SU-DHL-6 (cell line): ENCODE results near the gene NNMT.

Experiments
- H2AFZ ChIP-seq: fragments of 200-600 bp; sonication (generic); 2 replicates; pipeline ENCODE4 v1.6.1; 2014; ENCODE audit warnings: low read depth, mild to moderate bottlenecking, moderate library complexity, mixed read lengths, antibody characterized with exemption, low read length; ENCODE audit not compliant: severe bottlenecking
- H3F3A ChIP-seq: fragments of 200-600 bp; shearing (Covaris generic); 2 replicates; pipeline ENCODE4 v1.6.0; 2016; ENCODE audit warnings: antibody characterized with exemption, mild to moderate bottlenecking; ENCODE audit not compliant: insufficient read depth
- H3K27ac ChIP-seq: fragments of 200-600 bp; sonication (generic); 2 replicates; pipeline ENCODE4 v1.5.1; 2016; ENCODE audit warnings: low read depth, mild to moderate bottlenecking, low read length, moderate library complexity, mixed read lengths
- H3K27me3 ChIP-seq: fragments of 200-600 bp; sonication (generic), shearing (Covaris generic); 2 replicates; pipeline ENCODE4 v1.6.0; 2014; ENCODE audit warnings: mild to moderate bottlenecking, low read length
- H3K36me3 ChIP-seq: fragments of 200-600 bp; sonication (generic); 2 replicates; pipeline ENCODE4 v1.6.1; 2014; ENCODE audit warnings: mild to moderate bottlenecking, low read length, mixed read lengths
- H3K4me2 ChIP-seq: fragments of 300-600, 200-600 bp; shearing (Covaris generic), sonication (generic); 2 replicates; pipeline ENCODE4 v1.6.0; 2014; ENCODE audit warnings: low read length, low read depth, mild to moderate bottlenecking; ENCODE audit not compliant: poor library complexity, severe bottlenecking
- H3K4me3 ChIP-seq: fragments of 200-600 bp; sonication (generic); 2 replicates; pipeline ENCODE4 v1.5.1; 2014; ENCODE audit warnings: antibody characterized with exemption, low read length, mild to moderate bottlenecking, mixed read lengths; ENCODE audit not compliant: insufficient read depth, poor library complexity, severe bottlenecking
- H3K79me2 ChIP-seq: fragments of 200-600 bp; sonication (generic); 2 replicates; pipeline ENCODE4 v1.6.1; 2014; ENCODE audit warnings: mild to moderate bottlenecking, low read length, moderate library complexity; ENCODE audit not compliant: insufficient read depth
- H3K9ac ChIP-seq: fragments of 200-600 bp; sonication (generic); 2 replicates; pipeline ENCODE4 v1.7.0; 2014; ENCODE audit warnings: mild to moderate bottlenecking, low read length
- H3K9me2 ChIP-seq: fragments of 200-600 bp; sonication (generic); replicated peaks from 2 replicates; pipeline ENCODE4 v1.6.1; 2014; ENCODE audit warnings: low read length; ENCODE audit not compliant: insufficient read depth
- H3K9me3 ChIP-seq: fragments of 200-600 bp; sonication (generic); 2 replicates; pipeline ENCODE4 v1.6.1; 2014; ENCODE audit warnings: low read length, mixed read lengths; ENCODE audit not compliant: insufficient read depth
- H4K20me1 ChIP-seq: fragments of 200-600 bp; sonication (generic); 2 replicates; pipeline ENCODE4 v1.6.1; 2014; ENCODE audit warnings: low read depth, mild to moderate bottlenecking, antibody characterized with exemption, low read length, moderate library complexity, mixed read lengths
- EZH2phosphoT487 ChIP-seq: fragments of 200-600 bp; sonication (generic), shearing (Covaris generic); conservative IDR thresholded peaks from 2 replicates; pipeline ENCODE4 v1.6.1; 2018; ENCODE audit warnings: mild to moderate bottlenecking, antibody characterized with exemption, low read length, moderate library complexity, mixed read lengths
- TF ChIP-seq, protein P1 (sequence below): fragments of 200-600 bp; sonication (generic); IDR thresholded peaks from one replicate; pipeline ENCODE4 v1.5.1; 2017; ENCODE audit warnings: antibody characterized with exemption, mild to moderate bottlenecking, low read length, moderate library complexity; ENCODE audit not compliant: insufficient read depth, poor library complexity, severe bottlenecking

NNMT gene

DNA sequence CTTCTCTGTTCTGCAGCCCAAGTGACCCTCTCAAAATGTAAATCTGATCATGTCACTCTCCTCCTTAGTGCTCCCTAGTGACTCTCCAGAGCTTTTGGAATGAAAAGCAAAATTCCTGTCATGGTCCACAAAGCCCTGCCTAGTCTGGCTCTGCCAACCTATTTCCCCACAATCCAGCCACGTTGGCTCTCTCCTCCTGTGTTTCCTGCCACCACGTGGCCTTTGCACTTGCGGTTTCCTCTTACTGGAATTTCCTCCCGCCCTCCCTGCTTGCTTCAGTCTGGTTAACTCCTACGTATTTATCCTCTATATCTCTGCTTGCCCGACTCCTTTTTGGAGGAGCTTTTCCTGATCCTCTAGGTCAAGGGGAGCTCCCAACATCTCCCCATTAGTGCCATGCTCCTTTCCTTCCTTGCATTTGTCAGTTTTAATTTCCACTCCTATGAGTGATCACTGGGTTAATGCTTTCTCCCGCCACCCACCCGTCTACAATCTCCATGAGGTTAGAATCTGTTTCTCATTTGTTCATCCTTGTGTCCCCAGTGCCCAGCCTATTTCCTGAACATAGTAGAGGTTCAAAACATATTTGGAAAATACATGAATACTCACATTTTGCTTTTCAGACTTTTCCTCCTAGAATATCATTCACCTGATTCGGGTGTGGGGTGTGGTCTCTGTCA, 11.5 kb downstream of the NNMT start:
- Histone ChIP-seq H3K9me3 (no peaks in the 10 kb centered on the region), H3K9ac (no peak overlapping the region), H3K4me3 (no peak overlapping the region), H3K9me2 (no peaks in the 10 kb centered on the region), H3K79me2 (no peaks in the 10 kb centered on the region), H3K36me3 (no peaks in the 10 kb centered on the region), H3K27ac (no peak overlapping the region), H3K27me3 (no peaks in the 10 kb centered on the region), H3K4me2 (no peak overlapping the region), H2AFZ (no peak overlapping the region), H3F3A (no peaks in the 10 kb centered on the region), H4K20me1 (no peaks in the 10 kb centered on the region)
- TF ChIP-seq, protein P1, sequence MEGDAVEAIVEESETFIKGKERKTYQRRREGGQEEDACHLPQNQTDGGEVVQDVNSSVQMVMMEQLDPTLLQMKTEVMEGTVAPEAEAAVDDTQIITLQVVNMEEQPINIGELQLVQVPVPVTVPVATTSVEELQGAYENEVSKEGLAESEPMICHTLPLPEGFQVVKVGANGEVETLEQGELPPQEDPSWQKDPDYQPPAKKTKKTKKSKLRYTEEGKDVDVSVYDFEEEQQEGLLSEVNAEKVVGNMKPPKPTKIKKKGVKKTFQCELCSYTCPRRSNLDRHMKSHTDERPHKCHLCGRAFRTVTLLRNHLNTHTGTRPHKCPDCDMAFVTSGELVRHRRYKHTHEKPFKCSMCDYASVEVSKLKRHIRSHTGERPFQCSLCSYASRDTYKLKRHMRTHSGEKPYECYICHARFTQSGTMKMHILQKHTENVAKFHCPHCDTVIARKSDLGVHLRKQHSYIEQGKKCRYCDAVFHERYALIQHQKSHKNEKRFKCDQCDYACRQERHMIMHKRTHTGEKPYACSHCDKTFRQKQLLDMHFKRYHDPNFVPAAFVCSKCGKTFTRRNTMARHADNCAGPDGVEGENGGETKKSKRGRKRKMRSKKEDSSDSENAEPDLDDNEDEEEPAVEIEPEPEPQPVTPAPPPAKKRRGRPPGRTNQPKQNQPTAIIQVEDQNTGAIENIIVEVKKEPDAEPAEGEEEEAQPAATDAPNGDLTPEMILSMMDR: no peak
- TF ChIP-seq EZH2phosphoT487: no peak

DNA sequence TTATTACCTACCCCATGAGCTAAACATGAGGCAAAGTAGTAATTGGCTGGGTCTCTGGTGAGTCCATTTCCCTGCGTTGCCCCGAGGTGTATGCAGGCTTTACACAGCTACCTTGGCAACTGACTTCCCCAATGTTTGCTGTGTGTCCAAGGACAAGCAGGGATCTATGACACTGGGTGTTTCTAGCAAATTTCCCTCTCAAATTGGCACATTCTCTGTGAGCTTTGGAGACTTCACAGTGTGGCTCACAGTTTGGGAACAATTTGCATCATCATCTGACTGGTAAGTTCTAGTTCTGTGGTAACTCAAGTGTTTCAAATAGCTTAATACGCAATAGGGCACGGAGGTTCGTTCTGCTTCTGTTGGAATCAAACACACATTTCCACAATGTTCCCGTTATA, 12.5 kb downstream of the NNMT start:
- H3F3A ChIP-seq: no peaks in the 10 kb centered on the region
- H3K36me3 ChIP-seq: no peaks in the 10 kb centered on the region
- no peak overlapping the region for H3K4me2 ChIP-seq
- TF ChIP-seq, protein P1: no peak
- TF ChIP-seq EZH2phosphoT487: no peak
- no peak overlapping the region for H2AFZ ChIP-seq
- H3K9ac ChIP-seq: no peak overlapping the region
- no peaks in the 10 kb centered on the region for H3K9me2 ChIP-seq
- no peaks in the 10 kb centered on the region for H3K27me3 ChIP-seq
- no peaks in the 10 kb centered on the region for H3K79me2 ChIP-seq
- H4K20me1 ChIP-seq: no peaks in the 10 kb centered on the region
- H3K4me3 ChIP-seq: no peak overlapping the region
- no peaks in the 10 kb centered on the region for H3K9me3 ChIP-seq
- no peak overlapping the region for H3K27ac ChIP-seq

DNA sequence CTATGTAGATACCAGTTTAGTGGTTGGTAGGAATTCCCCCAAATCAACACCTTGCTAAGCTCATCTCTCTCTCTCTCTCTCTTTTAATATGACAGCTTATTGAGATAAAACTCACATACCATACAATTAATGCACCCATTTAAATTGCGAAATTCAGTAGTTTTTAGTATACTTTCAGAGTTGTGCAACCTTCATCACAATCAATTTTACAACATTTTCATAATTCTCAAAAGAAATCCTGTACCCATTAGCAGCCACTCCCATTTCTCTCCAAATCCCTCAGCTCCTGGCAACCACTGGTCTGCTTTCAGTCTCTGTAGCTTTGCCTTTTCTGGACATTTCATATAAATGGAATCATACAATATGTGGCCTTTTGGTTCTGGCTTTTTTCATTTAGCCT, 13.3 kb downstream of the NNMT start:
- no peak for TF ChIP-seq EZH2phosphoT487
- TF ChIP-seq, protein P1: no peak
- no peak overlapping the region for H2AFZ ChIP-seq
- no peak overlapping the region for H3K27ac ChIP-seq
- H3K4me2 ChIP-seq: no peak overlapping the region
- H4K20me1 ChIP-seq: no peaks in the 10 kb centered on the region
- no peaks in the 10 kb centered on the region for H3K9me2 ChIP-seq
- no peaks in the 10 kb centered on the region for H3F3A ChIP-seq
- H3K4me3 ChIP-seq: no peak overlapping the region
- no peak overlapping the region for H3K9ac ChIP-seq
- H3K9me3 ChIP-seq: no peaks in the 10 kb centered on the region
- H3K27me3 ChIP-seq: no peaks in the 10 kb centered on the region
- no peaks in the 10 kb centered on the region for H3K36me3 ChIP-seq
- no peaks in the 10 kb centered on the region for H3K79me2 ChIP-seq
